GM21381 (cell line): ENCODE results near the gene FAM163B.
"Not testable (repeated sequence)": the region's sequence is repeated elsewhere in the genome, so short reads cannot be mapped to it uniquely, and the experiment has no call there.

ENCODE experiments used
- ATAC-seq: cut with Tn5 transposase; IDR thresholded peaks from one replicate; pipeline ENCODE4 v1.9.1; 2021; ENCODE audit warnings: mild to moderate bottlenecking, moderate library complexity; ENCODE audit not compliant: unreplicated experiment

Gene FAM163B

GRCh38 chr9:133640160-133640559 is 31.0 kb upstream of the FAM163B start:
- ATAC-seq = no peak

- ATAC-seq = no peak
Measured at GRCh38 chr9:133639613-133640012, 30.4 kb upstream of the FAM163B start.

GRCh38 chr9:133638711-133639110 is 29.5 kb upstream of the FAM163B start:
- no peak for ATAC-seq

- ATAC-seq = no peak
Measured at GRCh38 chr9:133638076-133638475, 28.9 kb upstream of the FAM163B start.

- ATAC-seq = no peak
Measured at GRCh38 chr9:133637451-133638055, 28.4 kb upstream of the FAM163B start.

- no peak for ATAC-seq
Measured at GRCh38 chr9:133636902-133637301, 27.7 kb upstream of the FAM163B start.

GRCh38 chr9:133635533-133636531 is 26.6 kb upstream of the FAM163B start, which contains the start of gene DBH:
Gene DBH, plus strand, starts transcription at chr9:133636363. Its CDS starts 9 bp downstream, at chr9:133636372.
- ATAC-seq = no peak

GRCh38 chr9:133635098-133635497 is 25.9 kb upstream of the FAM163B start:
- ATAC-seq = no peak

- ATAC-seq = no peak
Measured at GRCh38 chr9:133634081-133634691, 25.0 kb upstream of the FAM163B start.

- no peak for ATAC-seq
Measured at GRCh38 chr9:133633681-133634080, 24.5 kb upstream of the FAM163B start.

GRCh38 chr9:133632806-133633680 is 23.9 kb upstream of the FAM163B start:
- ATAC-seq = no peak

- no peak for ATAC-seq
Measured at GRCh38 chr9:133631111-133631510, 21.9 kb upstream of the FAM163B start.

- ATAC-seq = no peak
Measured at GRCh38 chr9:133629221-133630110, 20.3 kb upstream of the FAM163B start.

GRCh38 chr9:133628766-133629165 is 19.6 kb upstream of the FAM163B start:
- no peak for ATAC-seq

- ATAC-seq = no peak
Measured at GRCh38 chr9:133627341-133627740, 18.2 kb upstream of the FAM163B start.

GRCh38 chr9:133626008-133626407 is 16.8 kb upstream of the FAM163B start:
- ATAC-seq = not testable (repeated sequence)

GRCh38 chr9:133622555-133622954 is 13.4 kb upstream of the FAM163B start:
- ATAC-seq = no peak

GRCh38 chr9:133621725-133622267 is 12.6 kb upstream of the FAM163B start:
- ATAC-seq = no peak

- ATAC-seq = no peak
Measured at GRCh38 chr9:133619791-133620190, 10.6 kb upstream of the FAM163B start.
